Right atrium auricular region (tissue), 2 donors: Measurements from ENCODE around the gene CACYBP. TPM values are rescaled to one million over a fixed set of nuclear protein-coding genes. Genes with fewer than 3 reads are reported as not detected.
"Not testable (repeated sequence)": the region's sequence is repeated elsewhere in the genome, so short reads cannot be mapped to it uniquely, and the experiment has no call there.

Source experiments
- DNase-seq: peaks from one replicate; pipeline ENCODE4 v3.0.0-alpha.2; 2019; ENCODE audit warnings: low spot score
- H3K27ac ChIP-seq, 2 donors: fragments of 200-600 bp; sonication (generic); 1 replicate in 1 of 2; 2 replicates in 1 of 2; pipeline ENCODE4 v1.5.1; 2016 to 2019
- H3K27me3 ChIP-seq, 2 donors: fragments of 200-600 bp; sonication (generic); one replicate each; pipeline versions ENCODE4 v1.5.1 to v1.6.0; 2017 to 2019
- H3K36me3 ChIP-seq: fragments of 200-600 bp; sonication (generic); one replicate; pipeline ENCODE4 v1.5.1; 2016
- H3K4me1 ChIP-seq, 2 donors: fragments of 200-600 bp; sonication (generic); one replicate each; pipeline versions ENCODE4 v1.5.1 to v1.6.0; 2017 to 2019
- H3K4me3 ChIP-seq, 2 donors: fragments of 200-600 bp; sonication (generic); 1 replicate in 1 of 2; 2 replicates in 1 of 2; pipeline ENCODE4 v1.5.1; 2017 to 2019; ENCODE audit warnings: mild to moderate bottlenecking in 1 of 2, moderate library complexity in 1 of 2
- H3K9me3 ChIP-seq, 2 donors: fragments of 200-600 bp; sonication (generic); one replicate each; pipeline ENCODE4 v1.5.1; 2019
- total RNA-seq, 2 donors: library from RNA; depleted of rRNA; stranded (reverse); fragments of >200 nt; gene quantifications; one replicate each; pipeline ENCODE4 v1.1.0, GENCODE V29; 2016
- TF ChIP-seq, protein P1 (sequence below), 2 donors: fragments of 200-600 bp; sonication (generic); IDR thresholded peaks; one replicate each; pipeline ENCODE4 v1.5.1; 2019; ENCODE audit warnings: antibody characterized with exemption in 2 of 2

CACYBP gene
- total RNA-seq, 2 donors from 2014 or later, result 40.5 to 59.7 TPM

- no peak overlapping the region for H3K27ac ChIP-seq
- H3K4me1 ChIP-seq, result no peaks in the 10 kb centered on the region
- H3K36me3 ChIP-seq, result peaks cover 72% of the 10 kb centered on the region
- no peaks in the 10 kb centered on the region for H3K9me3 ChIP-seq
- TF ChIP-seq, protein P1, sequence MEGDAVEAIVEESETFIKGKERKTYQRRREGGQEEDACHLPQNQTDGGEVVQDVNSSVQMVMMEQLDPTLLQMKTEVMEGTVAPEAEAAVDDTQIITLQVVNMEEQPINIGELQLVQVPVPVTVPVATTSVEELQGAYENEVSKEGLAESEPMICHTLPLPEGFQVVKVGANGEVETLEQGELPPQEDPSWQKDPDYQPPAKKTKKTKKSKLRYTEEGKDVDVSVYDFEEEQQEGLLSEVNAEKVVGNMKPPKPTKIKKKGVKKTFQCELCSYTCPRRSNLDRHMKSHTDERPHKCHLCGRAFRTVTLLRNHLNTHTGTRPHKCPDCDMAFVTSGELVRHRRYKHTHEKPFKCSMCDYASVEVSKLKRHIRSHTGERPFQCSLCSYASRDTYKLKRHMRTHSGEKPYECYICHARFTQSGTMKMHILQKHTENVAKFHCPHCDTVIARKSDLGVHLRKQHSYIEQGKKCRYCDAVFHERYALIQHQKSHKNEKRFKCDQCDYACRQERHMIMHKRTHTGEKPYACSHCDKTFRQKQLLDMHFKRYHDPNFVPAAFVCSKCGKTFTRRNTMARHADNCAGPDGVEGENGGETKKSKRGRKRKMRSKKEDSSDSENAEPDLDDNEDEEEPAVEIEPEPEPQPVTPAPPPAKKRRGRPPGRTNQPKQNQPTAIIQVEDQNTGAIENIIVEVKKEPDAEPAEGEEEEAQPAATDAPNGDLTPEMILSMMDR (IDR thresholded peaks at IDR 0.05), result no peak
- no peaks in the 10 kb centered on the region for H3K27me3 ChIP-seq
- H3K4me3 ChIP-seq, result no peak overlapping the region
- no peak for DNase-seq
These were observed 15.5 kb downstream of the CACYBP start for GRCh38 chr1:175015243-175015642.

- peaks cover 35% of the 10 kb centered on the region for H3K36me3 ChIP-seq
- H3K9me3 ChIP-seq, result no peaks in the 10 kb centered on the region
- DNase-seq, result no peak
These were observed 19.8 kb downstream of the CACYBP start for GRCh38 chr1:175019524-175019923.

DNA sequence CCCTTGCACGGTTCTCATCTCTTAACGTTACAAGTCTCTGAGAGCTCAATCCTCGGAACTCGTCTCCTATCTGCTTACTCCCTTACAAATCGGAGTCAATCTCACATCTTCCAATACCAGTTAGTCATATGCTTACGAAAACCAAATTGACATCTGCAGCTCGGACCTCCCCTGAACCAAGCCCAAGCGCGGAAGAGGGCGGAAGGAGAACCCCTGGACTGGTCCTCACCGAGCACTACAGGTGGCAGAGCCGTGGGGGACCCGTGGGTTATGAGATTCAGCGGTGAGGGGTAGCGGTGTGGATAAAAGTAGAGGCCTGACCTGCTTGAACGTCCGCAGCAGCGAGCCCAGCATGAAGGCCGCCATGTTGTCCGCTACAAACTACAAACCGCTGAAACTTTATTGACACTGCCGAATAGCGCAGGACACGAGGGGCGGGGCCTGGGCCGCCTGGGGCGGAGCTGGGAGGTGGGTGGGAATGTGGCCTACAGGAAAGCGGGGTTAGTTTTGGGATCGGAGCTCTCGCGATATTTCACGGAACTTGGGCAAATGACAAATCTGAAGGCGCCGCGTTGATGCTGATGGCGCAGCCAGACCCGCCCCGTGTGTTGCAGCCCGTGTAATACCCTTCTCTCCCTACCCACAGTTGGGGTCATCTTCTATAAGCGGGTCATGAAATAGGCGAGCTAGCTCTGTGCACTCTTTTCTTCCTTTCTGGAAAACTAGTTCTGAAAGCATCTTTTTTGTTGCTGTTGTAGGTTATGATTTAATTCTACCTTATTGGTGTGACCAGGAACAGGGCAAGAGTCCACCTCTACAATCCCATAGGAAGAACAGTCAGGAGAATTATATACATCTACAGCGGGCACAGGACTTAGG lies 23.5 kb downstream of the CACYBP start, which contains the start of gene MRPS14:
Gene MRPS14 (minus strand): TSS at position 383 of the 879 bp plus-strand sequence. CDS start 17 bp downstream, at position 366.
- DNase-seq, result peak; percentile 98
- peak within 1 kb of the TSS; percentile 84 to 86 for H3K4me3 ChIP-seq
- H3K36me3 ChIP-seq, result peaks cover 3% of the 10 kb centered on the region
- peaks cover 0 to 14% of the 10 kb centered on the region in 2 donors for H3K4me1 ChIP-seq
- TF ChIP-seq, protein P1 (IDR thresholded peaks at IDR 0.05), result peak in 1 of 2 donors; percentile 19
- no peaks in the 10 kb centered on the region for H3K9me3 ChIP-seq
- H3K27me3 ChIP-seq, result no peaks in the 10 kb centered on the region
- peak within 1 kb of the TSS; percentile 77 to 87 for H3K27ac ChIP-seq

More at GRCh38 chr1:175019524-175019923, 19.8 kb downstream of the CACYBP start:
- Histone ChIP-seq H3K27ac (no peak overlapping the region), H3K4me1 (peaks cover 0 to 14% of the 10 kb centered on the region in 2 donors), H3K4me3 (no peak overlapping the region), H3K27me3 (no peaks in the 10 kb centered on the region)
- TF ChIP-seq, protein P1 (IDR thresholded peaks at IDR 0.05), result no peak

GRCh38 chr1:175023922-175024242 lies 24.1 kb downstream of the CACYBP start:
- not testable (repeated sequence) for H3K36me3 ChIP-seq, DNase-seq, H3K27me3 ChIP-seq, H3K9me3 ChIP-seq
- Histone ChIP-seq H3K4me1 (peaks cover 0 to 14% of the 10 kb centered on the region in 2 donors), H3K4me3 (peak overlapping the region; percentile 84 to 86), H3K27ac (peak overlapping the region; percentile 77 to 87)

GRCh38 chr1:175024773-175025172 lies 25.0 kb downstream of the CACYBP start:
- no peaks in the 10 kb centered on the region for H3K9me3 ChIP-seq
- H3K27ac ChIP-seq, result no peak overlapping the region
- no peak overlapping the region for H3K4me3 ChIP-seq
- no peak for DNase-seq
- no peaks in the 10 kb centered on the region for H3K27me3 ChIP-seq
- no peaks in the 10 kb centered on the region for H3K36me3 ChIP-seq
- TF ChIP-seq, protein P1 (IDR thresholded peaks at IDR 0.05), result no peak
- peaks cover 0 to 14% of the 10 kb centered on the region in 2 donors for H3K4me1 ChIP-seq

DNA sequence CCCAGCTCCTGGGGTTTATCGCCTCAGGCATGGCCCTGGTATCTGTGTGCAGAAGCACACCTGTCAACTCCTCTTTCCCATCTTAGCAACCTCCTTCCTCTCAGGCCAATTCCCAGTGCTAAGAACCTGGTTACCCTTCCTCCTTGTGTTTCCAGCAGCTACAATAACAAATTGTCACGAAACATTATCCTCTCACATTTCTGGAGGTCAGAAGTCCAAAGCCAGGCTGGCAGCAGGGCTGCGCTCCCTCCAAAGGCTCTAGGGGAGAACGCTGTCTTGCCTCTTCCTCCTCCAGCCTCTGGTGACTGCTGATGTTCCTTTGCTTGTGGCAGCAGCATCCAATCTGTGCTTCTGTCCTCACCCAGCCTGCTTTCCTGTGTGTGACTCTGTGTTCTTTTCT lies 34.2 kb downstream of the CACYBP start:
- no peaks in the 10 kb centered on the region for H3K36me3 ChIP-seq
- no peaks in the 10 kb centered on the region for H3K27me3 ChIP-seq
- no peaks in the 10 kb centered on the region for H3K4me1 ChIP-seq
- no peak overlapping the region for H3K4me3 ChIP-seq
- no peak for DNase-seq
- no peak overlapping the region for H3K27ac ChIP-seq
- H3K9me3 ChIP-seq, result no peaks in the 10 kb centered on the region
- TF ChIP-seq, protein P1 (IDR thresholded peaks at IDR 0.05), result no peak
